IMR-90 (cell line): Measurements from ENCODE around the gene BNIP2. TPM values are rescaled to one million over a fixed set of nuclear protein-coding genes. Genes with fewer than 3 reads are reported as not detected.
"Not testable (repeated sequence)": the region's sequence is repeated elsewhere in the genome, so short reads cannot be mapped to it uniquely, and the experiment has no call there.

ENCODE experiments used
- ATAC-seq: fragments of 200-7000 bp; cut with Tn5 transposase; 2 replicates; pipeline ENCODE4 v1.9.1; 2020; ENCODE audit warnings: low read depth, mild to moderate bottlenecking, moderate library complexity
- BruUV-seq: library from RNA; stranded (reverse); fragments of 400-500 nt; replicated peaks from 2 replicates; lab custom pipeline; 2021; lab: Mats Ljungman, UMichigan
- CTCF ChIA-PET: fragments of 300-600 bp; formaldehyde crosslinking; extraction: SDS; loops from one replicate; lab custom pipeline; 2021; ENCODE audit warnings: antibody characterized with exemption; lab: Yijun Ruan, JAX
- POLR2A ChIA-PET: fragments of 300-600 bp; sonication (Branson Sonifier 250); formaldehyde crosslinking; loops from one replicate; lab custom pipeline; 2022; ENCODE audit warnings: antibody characterized with exemption; ENCODE audit not compliant: unreplicated experiment; lab: Charles Lee
- DNase-seq: peaks from one replicate; pipeline ENCODE4 v3.0.0; 2013
- H2AFZ ChIP-seq: replicated peaks from 2 replicates; pipeline ENCODE3; 2013; ENCODE audit warnings: low read length, mild to moderate bottlenecking; ENCODE audit not compliant: poor library complexity
- H2AK5ac ChIP-seq: 2 replicates; pipeline ENCODE4 v1.6.1; 2013; ENCODE audit warnings: low read depth, low read length, inconsistent platforms
- H2AK9ac ChIP-seq: replicated peaks from 2 replicates; pipeline ENCODE3; 2013; ENCODE audit warnings: mild to moderate bottlenecking, low read depth, low read length, moderate library complexity; ENCODE audit not compliant: poor library complexity
- H2BK120ac ChIP-seq: 2 replicates; pipeline ENCODE4 v1.6.1; 2013; ENCODE audit warnings: low read depth, low read length, inconsistent platforms
- H2BK15ac ChIP-seq: 3 replicates; pipeline ENCODE4 v1.6.1; 2013; ENCODE audit warnings: low read depth, low read length, inconsistent platforms
- H2BK20ac ChIP-seq: 2 replicates; pipeline ENCODE4 v1.6.1; 2013; ENCODE audit warnings: low read depth, mild to moderate bottlenecking, inconsistent platforms, low read length, moderate library complexity
- H2BK5ac ChIP-seq: 2 replicates; pipeline ENCODE4 v1.6.1; 2013; ENCODE audit warnings: mild to moderate bottlenecking, low read depth, low read length, inconsistent platforms; ENCODE audit not compliant: poor library complexity, severe bottlenecking
- H3K14ac ChIP-seq: replicated peaks from 2 replicates; pipeline ENCODE4 v1.6.1; 2013; ENCODE audit warnings: low read depth, low read length, inconsistent platforms
- H3K18ac ChIP-seq: 2 replicates; pipeline ENCODE4 v1.6.1; 2013; ENCODE audit warnings: low read depth, low read length, control low read depth
- H3K23ac ChIP-seq: 2 replicates; pipeline ENCODE4 v1.6.1; 2013; ENCODE audit warnings: low read depth, low read length, inconsistent platforms
- H3K27ac ChIP-seq: 2 replicates; pipeline ENCODE4 v1.5.1; 2013; ENCODE audit warnings: mild to moderate bottlenecking, control low read depth, low read length; ENCODE audit not compliant: insufficient read depth
- H3K27me3 ChIP-seq: 2 replicates; pipeline ENCODE4 v1.6.1; 2013; ENCODE audit warnings: low read length; ENCODE audit not compliant: control insufficient read depth, insufficient read depth
- H3K36me3 ChIP-seq: 2 replicates; pipeline ENCODE4 v1.6.1; 2013; ENCODE audit warnings: low read length, mixed read lengths; ENCODE audit not compliant: control insufficient read depth, insufficient read depth
- H3K4ac ChIP-seq: 2 replicates; pipeline ENCODE4 v1.6.1; 2013; ENCODE audit warnings: low read depth, low read length, inconsistent platforms
- H3K4me1 ChIP-seq: 2 replicates; pipeline ENCODE4 v1.6.1; 2013; ENCODE audit warnings: low read length, mixed read lengths; ENCODE audit not compliant: control insufficient read depth, insufficient read depth
- H3K4me2 ChIP-seq: 2 replicates; pipeline ENCODE4 v1.6.1; 2013; ENCODE audit warnings: low read depth, mild to moderate bottlenecking, control low read depth, low read length, moderate library complexity
- H3K4me3 ChIP-seq: 2 replicates; pipeline ENCODE4 v1.5.1; 2013; ENCODE audit warnings: low read depth, mild to moderate bottlenecking, control low read depth, low read length, moderate library complexity; ENCODE audit not compliant: insufficient read depth
- H3K56ac ChIP-seq: 2 replicates; pipeline ENCODE4 v1.6.1; 2013; ENCODE audit warnings: low read length, inconsistent platforms; ENCODE audit not compliant: insufficient read depth; ENCODE audit errors: extremely low read depth
- H3K79me1 ChIP-seq, 2 experiments: 2 replicates each; pipeline ENCODE4 v1.6.1; 2013; ENCODE audit warnings: low read length in 2 of 2, inconsistent platforms in 1 of 2, low read depth in 1 of 2
- H3K9ac ChIP-seq: 2 replicates; pipeline ENCODE4 v1.6.1; 2013; ENCODE audit warnings: low read depth, low read length, control low read depth
- H3K9me1 ChIP-seq: 2 replicates; pipeline ENCODE4 v1.6.1; 2013; ENCODE audit warnings: low read length, inconsistent platforms; ENCODE audit not compliant: insufficient read depth
- H3K9me3 ChIP-seq: 2 replicates; pipeline ENCODE4 v1.6.1; 2013; ENCODE audit warnings: low read length; ENCODE audit not compliant: control insufficient read depth, insufficient read depth
- H4K20me1 ChIP-seq: 2 replicates; pipeline ENCODE4 v1.6.1; 2013; ENCODE audit warnings: low read length, inconsistent platforms; ENCODE audit not compliant: insufficient read depth
- H4K5ac ChIP-seq: 2 replicates; pipeline ENCODE4 v1.6.1; 2013; ENCODE audit warnings: mild to moderate bottlenecking, low read depth, low read length, control low read depth
- H4K8ac ChIP-seq, 2 experiments: 2 replicates each; pipeline ENCODE4 v1.6.1; 2013; ENCODE audit warnings: low read depth in 2 of 2, low read length in 2 of 2, control low read depth in 1 of 2, inconsistent platforms in 1 of 2
- H4K91ac ChIP-seq: 2 replicates; pipeline ENCODE4 v1.6.1; 2013; ENCODE audit warnings: low read depth, low read length, inconsistent platforms; ENCODE audit not compliant: insufficient read depth
- ELK1 ChIP-seq: fragments of 150-350 bp; IDR thresholded peaks from 2 replicates; pipeline ENCODE4 v1.6.1; 2016; ENCODE audit warnings: low read depth, mild to moderate bottlenecking, low read length, moderate library complexity, borderline replicate concordance
- WGBS, 2 experiments: methylation state at CpG; one replicate each; pipeline versions ENCODE4 v1.1.5 to v1.1.7; 2013; ENCODE audit warnings: missing lambda C conversion rate in 2 of 2; ENCODE audit not compliant: insufficient read length in 1 of 2; ENCODE audit errors: extremely low coverage in 2 of 2; 5-methylcytosine and 5-hydroxymethylcytosine counted together
- dilution Hi-C: fragments of 300-500 bp; cut with HindIII; formaldehyde crosslinking; loops from one replicate; pipeline ENCODE4 v1.14.3; 2018; ENCODE audit warnings: low sequenced_read_pairs; ENCODE audit not compliant: unreplicated experiment
- in situ Hi-C: fragments of 300-500 bp; cut with MboI; formaldehyde crosslinking; loops from 3 replicates; pipeline ENCODE4 v1.14.3; 2019; ENCODE audit warnings: low sequenced_read_pairs, inconsistent platforms, mixed read lengths
- intact Hi-C: fragments of 100-400 bp; cut with micrococcal nuclease; formaldehyde crosslinking; loops from 2 replicates; pipeline ENCODE4 v1.10.0; 2022
- polyA plus RNA-seq, 3 experiments: library from polyadenylated mRNA; depleted of rRNA; stranded (reverse); fragments of >200 nt; gene quantifications; 2 replicates each; pipeline ENCODE4 v1.2.3, GENCODE V29; 2012; ENCODE audit warnings: low replicate concordance in 1 of 3
- total RNA-seq: library from RNA; depleted of rRNA; stranded (reverse); fragments of >200 nt; gene quantifications from 2 replicates; pipeline ENCODE4 v1.2.3, GENCODE V29; 2012

BNIP2 gene
- total and polyA plus RNA-seq, 2 of the 4 experiments (the other 2 are of a cell fraction) = 36.9 to 47.3 TPM

DNA sequence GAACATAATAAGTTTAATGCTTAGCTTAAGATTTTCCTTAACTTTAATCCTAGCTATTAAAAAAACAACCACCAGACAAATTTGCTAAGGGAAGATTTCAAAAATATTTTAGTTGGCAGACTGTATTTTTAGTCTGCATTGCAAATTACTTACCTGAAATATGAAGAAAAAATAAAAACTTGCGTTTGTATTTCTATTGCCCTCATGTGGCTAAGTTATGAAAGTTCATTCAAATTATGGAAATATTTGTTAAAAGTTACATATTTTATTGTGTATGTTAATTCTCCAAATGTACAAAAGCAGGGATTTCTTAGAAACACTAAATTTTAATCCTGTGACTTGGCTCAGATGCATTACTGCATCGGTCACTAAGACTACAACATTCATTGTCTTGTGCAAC lies 46.8 kb downstream of the BNIP2 start:
- Histone ChIP-seq H3K4me3 (no peak overlapping the region), H3K79me1 (peaks cover 6 to 26% of the 10 kb centered on the region in 2 experiments; a peak in 3 of 4 replicates), H2AK5ac (no peak overlapping the region), H3K27ac (no peak overlapping the region), H2BK5ac (no peak overlapping the region), H3K4me1 (no peaks in the 10 kb centered on the region), H4K8ac (no peak overlapping the region), H2BK120ac (no peak overlapping the region), H2BK15ac (no peak overlapping the region), H3K23ac (no peak overlapping the region), H2AK9ac (no peak overlapping the region), H3K4me2 (no peak overlapping the region), H4K20me1 (peaks cover 3% of the 10 kb centered on the region; the same call in 1 of the 2 replicates), H4K91ac (no peak overlapping the region), H3K9me1 (peaks cover 3% of the 10 kb centered on the region; the same call in 1 of the 2 replicates), H3K18ac (no peak overlapping the region), H2BK20ac (no peak overlapping the region), H3K14ac (no peak overlapping the region), H3K36me3 (peaks cover 22% of the 10 kb centered on the region), H3K56ac (no peak overlapping the region), H4K5ac (no peak overlapping the region), H3K27me3 (no peaks in the 10 kb centered on the region), H3K4ac (no peak overlapping the region), H3K9me3 (no peaks in the 10 kb centered on the region), H3K9ac (no peak overlapping the region), H2AFZ (no peak overlapping the region)
- CTCF ChIA-PET = interaction anchor here (1.2 to 1.3 kb wide), 2 partner anchors 9 to 110 kb away, joined by 4 to 5 read pairs; no protein-coding TSS in a partner anchor
- in situ Hi-C loops (no loop called here), dilution Hi-C loops (no loop called here), intact Hi-C loops (loop anchor here (5.0 kb wide), 1 partner anchor 110 kb away; no protein-coding TSS in a partner anchor)
- DNase-seq (no peak), ATAC-seq (no peak)
- BruUV-seq = no TSS peak
- no CpG with 5 or more reads among the region's 2 CpGs for WGBS, 2 experiments
- no peak for TF ChIP-seq ELK1
- POLR2A ChIA-PET = no interaction called here

DNA sequence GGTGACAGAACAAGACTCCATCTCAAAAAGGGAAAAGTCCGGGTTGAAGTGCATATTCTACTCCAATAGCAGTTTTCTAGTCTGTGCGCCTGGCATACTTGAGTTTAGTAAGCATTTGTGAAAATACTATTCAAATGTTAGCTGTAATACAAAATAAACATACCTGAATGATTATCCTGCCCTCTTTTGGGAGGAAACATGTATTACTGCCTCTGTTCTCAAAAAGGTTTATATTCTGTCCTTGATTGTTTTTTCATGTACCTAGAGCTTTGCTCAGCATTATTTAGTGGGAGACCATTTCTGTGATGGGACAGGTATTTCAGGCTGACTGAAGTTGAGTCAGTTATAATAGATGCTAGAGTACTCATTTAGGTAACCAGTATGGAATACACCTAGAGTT lies 51.6 kb downstream of the BNIP2 start:
- ATAC-seq, H2BK120ac ChIP-seq, H3K23ac ChIP-seq, H4K91ac ChIP-seq, H3K9me1 ChIP-seq, H2BK5ac ChIP-seq, H3K4ac ChIP-seq, CTCF ChIA-PET, H4K5ac ChIP-seq, BruUV-seq, H3K4me3 ChIP-seq, H4K20me1 ChIP-seq, H3K56ac ChIP-seq, H4K8ac ChIP-seq, H2AK5ac ChIP-seq, H2AFZ ChIP-seq, dilution Hi-C loops, H3K9me3 ChIP-seq, H3K36me3 ChIP-seq, H3K4me1 ChIP-seq, H2BK15ac ChIP-seq, H2AK9ac ChIP-seq, H2BK20ac ChIP-seq, in situ Hi-C loops, H3K27me3 ChIP-seq, intact Hi-C loops, H3K79me1 ChIP-seq, POLR2A ChIA-PET, DNase-seq, H3K27ac ChIP-seq, H3K4me2 ChIP-seq, H3K9ac ChIP-seq, H3K18ac ChIP-seq, H3K14ac ChIP-seq: not testable (repeated sequence)
- WGBS, 2 experiments = no CpG with 5 or more reads among the region's 2 CpGs
